ENCODE results near the gene SSBP3.

SSBP3 gene

DNA sequence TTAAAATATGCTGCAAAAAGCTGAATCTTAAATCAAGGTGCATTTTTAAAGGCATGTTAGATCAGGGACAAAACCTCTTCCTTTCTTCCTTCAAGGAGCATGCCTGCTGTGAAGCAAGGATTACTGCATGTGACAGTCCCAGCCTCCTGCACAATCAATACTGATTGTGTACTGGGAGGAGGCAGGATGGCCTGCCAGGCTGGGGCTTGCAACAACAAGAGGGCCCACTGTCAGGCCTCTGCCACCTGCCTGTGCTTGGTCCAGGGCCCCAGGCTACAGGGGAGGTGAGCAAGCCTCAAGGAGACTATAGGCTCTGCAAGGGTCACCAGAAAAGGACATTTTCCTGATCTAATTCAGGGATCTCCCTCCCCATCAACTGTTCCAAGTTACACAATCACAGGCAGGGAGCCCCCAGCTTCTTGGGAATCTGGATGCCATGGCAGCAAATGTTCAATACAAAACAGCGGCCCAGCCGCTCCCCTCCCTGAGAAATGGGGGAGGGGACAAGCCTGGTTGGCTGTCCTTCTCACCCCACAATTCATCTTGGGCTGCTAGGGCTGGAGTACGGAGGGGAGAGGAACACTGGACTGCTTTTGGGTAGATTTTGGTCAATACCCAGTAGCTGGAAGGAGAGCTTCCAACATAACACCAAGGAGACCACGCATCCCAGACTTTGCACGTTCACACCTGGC is 76.7 kb downstream of the SSBP3 start:
- DNase-seq (ENCODE audit: low read depth) = no peak

DNA sequence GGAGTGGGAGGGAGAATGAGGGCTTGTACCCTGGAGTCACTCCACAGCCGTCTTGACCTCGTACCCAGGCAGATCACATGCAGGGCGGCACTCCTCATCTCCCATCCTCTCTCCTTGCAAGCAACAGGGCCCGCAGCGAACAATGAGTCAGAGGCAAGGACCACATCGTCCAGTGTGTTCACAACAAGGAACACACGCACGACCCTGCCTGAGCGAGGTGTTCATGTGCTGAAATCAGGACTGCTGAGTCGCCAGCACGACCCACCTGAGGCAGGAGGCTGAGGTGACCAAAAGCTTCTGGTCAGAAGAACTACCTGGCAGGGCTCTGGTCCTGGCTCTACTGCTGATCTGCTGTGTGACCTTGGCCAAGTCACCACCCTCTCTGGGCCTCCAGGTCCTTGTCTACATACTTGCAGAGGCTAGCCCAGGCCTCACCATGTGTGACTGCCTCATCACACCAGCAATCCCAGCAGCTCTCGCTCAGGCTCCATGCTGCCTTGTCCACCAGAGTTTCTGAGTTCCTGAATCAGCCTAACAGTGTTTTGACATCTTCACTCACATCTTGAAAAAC is 78.0 kb downstream of the SSBP3 start:
- no peak for DNase-seq (ENCODE audit: low read depth)

DNA sequence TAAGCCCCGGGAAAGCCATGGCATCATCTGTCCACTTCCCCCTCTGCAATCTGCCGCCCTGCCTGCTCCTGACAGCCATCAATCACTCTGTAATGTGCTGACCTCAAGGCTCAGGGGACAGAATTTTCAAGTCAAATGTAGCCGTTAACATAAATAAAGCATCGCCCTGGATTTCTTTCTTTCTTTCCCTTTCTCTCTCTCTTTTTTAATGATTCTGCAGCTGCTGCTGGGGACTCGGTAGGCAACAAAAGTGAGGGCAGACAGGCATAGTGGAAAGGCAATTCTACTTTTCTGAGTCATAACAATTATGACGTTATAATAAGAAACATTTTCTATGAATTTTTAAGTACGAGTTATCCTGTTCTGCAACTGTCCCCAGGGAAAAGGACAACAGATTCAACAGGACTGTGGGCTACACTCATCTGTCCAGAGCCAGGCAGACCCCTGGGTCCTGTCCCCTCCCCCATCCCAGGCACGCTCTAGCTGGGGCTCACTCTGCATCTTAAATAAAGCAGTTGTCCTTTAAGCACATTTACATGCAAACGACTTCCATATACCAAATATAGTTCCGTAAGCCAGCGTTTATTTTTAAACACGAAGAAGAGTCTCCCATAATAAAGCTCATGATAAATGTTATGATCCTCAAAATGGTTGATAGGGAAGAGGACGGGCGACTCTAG is 78.7 kb downstream of the SSBP3 start:
- DNase-seq (ENCODE audit: low read depth) = no peak

GRCh38 chr1:54326543-54327385 is 79.4 kb downstream of the SSBP3 start:
- DNase-seq (ENCODE audit: low read depth) = no peak

- no peak for DNase-seq (ENCODE audit: low read depth)
Observed at GRCh38 chr1:54325703-54326461, 80.3 kb downstream of the SSBP3 start.

- no peak for DNase-seq (ENCODE audit: low read depth)
Observed at GRCh38 chr1:54325284-54325683, 80.9 kb downstream of the SSBP3 start.

DNA sequence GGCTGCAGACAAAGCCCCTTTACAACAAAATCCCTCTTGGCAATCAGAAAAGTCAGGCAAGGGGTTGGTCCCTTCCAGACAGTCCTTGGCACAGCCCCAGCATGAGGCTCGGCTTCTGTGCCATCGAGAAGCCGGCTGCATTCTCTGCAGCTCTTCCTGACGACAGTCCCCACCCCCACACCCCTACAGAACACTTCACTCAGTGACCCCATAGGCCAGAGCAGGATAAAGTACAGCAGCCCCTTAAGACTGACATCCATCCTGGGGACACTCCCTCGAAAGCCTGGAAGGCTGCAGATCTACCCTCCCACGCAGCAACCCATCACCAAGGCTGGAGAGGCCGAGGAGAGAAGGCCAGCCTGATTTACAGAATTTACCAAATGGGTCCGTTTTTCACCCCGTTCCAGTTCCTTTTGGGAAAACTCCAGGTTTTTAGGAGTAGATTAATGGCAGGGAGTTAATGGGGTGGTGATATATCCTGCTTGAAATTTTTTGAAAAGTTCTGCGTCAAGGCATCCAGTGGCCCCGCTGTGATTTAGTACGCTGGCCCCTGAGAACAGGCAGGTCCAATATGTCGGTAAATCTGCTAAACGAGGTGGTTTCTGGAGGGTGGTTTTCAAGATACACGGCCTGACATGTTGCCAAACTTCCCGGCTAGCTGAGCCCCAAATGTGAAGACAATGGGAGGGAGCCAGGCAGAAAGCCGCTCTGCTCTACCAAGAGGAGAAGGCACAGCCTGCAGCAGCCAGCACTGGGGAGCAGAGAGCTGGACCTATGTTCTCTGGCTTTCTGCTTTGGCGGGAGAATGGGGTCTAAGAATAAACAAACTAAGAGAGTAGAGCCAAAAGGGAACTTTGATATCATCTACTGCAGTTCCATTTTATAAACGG is 81.7 kb downstream of the SSBP3 start:
- no peak for DNase-seq (ENCODE audit: low read depth)

DNA sequence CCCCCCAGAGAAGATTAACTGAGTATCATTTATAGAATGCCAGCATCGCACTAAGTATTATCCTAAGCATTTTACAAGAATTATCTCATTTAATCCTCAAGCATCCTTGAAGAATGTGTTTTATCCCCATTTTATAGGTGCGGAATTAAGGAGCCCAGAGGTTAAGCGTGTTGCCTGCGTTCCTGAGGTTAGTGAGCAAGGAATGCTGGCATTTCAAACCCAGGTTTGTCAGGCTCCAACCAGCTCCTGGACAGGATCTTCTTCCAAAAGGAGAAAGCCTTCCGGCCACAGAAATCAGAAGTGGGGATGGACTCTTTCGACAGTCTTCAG is 82.3 kb downstream of the SSBP3 start:
- no peak for DNase-seq (ENCODE audit: low read depth)

DNA sequence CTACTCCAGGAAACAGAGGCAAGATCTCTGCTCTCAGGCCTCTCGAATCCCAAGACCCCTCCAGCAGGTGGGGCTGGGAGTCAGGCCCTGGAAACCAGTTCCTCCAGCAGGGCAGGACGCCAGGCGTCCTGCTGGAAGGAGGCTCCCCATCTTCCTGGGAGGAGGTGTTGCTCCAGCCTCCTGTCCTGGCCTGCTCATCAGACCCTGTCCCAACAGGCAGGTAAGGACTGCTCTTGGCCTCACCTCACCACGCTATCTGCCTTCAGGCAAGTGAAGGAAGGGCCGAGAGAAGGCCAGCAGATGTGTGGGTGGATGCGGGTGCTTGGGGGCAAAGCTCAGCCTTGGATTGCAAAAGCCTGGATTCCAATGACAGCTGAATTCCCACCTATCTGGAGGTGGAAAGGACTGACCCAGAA is 82.9 kb downstream of the SSBP3 start:
- no peak for DNase-seq (ENCODE audit: low read depth)

- no peak for DNase-seq (ENCODE audit: low read depth)
Observed at GRCh38 chr1:54318246-54318814, 87.9 kb downstream of the SSBP3 start.

GRCh38 chr1:54317084-54317483 is 89.1 kb downstream of the SSBP3 start:
- no peak for DNase-seq (ENCODE audit: low read depth)

DNA sequence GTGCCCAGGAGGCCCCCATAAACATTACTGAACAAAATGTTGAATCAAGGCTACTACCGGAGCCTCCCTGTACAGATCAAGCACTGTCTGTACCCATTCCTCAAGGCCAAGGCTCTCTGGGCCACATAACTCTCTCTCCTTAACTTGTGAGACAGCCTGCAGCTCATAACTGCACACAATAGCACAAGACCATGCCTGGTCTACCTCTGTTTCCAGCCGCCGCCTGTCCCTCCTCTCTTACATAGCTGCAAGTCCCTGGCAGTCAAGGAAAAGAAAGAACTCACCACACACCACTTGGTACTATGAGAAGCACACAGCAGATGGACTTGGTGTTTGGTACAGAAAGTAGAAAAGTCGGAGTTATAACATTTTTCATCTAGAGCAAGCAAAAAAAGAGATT is 91.1 kb downstream of the SSBP3 start:
- DNase-seq (ENCODE audit: low read depth) = no peak

GRCh38 chr1:54314696-54315095 is 91.5 kb downstream of the SSBP3 start:
- no peak for DNase-seq (ENCODE audit: low read depth)

DNA sequence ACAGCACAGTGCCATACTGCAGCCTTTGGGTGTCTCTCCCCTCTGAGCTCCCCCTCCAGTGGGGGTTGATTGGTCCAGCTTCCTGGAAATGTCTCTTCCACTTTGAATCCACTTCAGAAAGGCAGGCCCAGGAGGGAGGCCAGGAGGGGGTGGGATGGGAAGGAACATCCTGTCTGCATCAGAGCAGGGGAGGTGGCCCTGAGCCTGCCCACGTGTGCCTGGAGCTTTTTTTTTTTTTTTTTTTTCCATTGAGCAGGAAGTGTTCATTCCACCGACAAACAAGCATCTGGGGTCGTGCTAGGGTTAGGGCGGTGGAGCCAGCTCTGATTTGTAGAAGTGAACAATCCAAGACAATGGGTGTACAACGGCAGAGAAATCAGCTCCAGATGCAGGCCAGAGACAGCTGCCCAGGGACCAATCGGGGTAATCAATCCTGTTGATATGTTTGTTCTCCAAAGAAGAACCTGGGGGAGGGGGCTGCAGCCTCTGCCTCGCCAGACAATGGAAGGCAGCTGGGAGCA is 93.3 kb downstream of the SSBP3 start:
- DNase-seq (ENCODE audit: low read depth) = no peak

DNA sequence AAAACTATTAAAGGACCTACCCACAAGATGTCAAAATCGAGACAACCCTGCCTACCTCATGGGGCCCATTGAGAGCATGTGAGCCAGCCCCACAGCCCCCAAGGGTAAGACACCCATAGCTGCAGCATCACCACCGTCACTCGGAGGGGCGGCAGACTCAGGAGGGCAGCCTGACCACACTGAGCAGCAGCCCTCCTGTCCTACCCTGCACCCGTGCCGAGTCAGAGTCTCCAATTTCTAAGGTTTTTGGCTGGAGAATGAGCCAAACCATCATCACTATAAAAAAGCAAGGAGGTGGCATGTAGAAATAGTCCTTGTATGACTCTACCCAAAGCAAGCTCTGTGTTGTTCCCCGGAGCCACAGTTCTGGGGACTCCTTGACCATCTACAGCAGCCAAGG is 94.7 kb downstream of the SSBP3 start:
- DNase-seq (ENCODE audit: low read depth) = no peak

- no peak for DNase-seq (ENCODE audit: low read depth)
Observed at GRCh38 chr1:54310439-54311328, 95.5 kb downstream of the SSBP3 start.

- DNase-seq (ENCODE audit: low read depth) = no peak
Observed at GRCh38 chr1:54309631-54310366, 96.4 kb downstream of the SSBP3 start.

DNA sequence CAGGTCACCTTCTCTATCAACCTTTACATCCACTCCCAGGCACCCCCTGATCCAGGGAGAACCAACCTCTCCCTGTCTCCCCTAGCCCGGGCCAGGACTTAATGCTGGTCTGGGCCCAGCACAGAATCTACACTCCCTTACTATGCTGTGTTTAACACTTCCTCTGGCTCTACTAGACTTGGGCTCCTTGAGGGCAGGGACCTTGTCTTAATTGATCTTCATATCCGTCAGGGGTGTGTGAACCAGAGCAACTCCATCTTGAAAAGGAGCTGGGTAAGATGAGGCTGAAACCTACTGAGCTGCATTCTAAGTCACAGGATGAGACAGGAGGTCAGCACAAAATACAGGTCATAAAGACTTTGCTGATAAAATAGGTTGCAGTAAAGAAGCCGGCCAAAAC is 98.9 kb downstream of the SSBP3 start:
- DNase-seq (ENCODE audit: low read depth) = no peak

Data from activated gamma-delta T cell treated with anti-CD3 and anti-CD28 coated beads, Interleukin-2, amount 50 U/mL, for 16 hours (primary cell).